GM21515 (cell line): Measurements from ENCODE around the gene AP5Z1.
"Not testable (repeated sequence)": the region's sequence is repeated elsewhere in the genome, so short reads cannot be mapped to it uniquely, and the experiment has no call there.

ENCODE experiments used
- ATAC-seq: cut with Tn5 transposase; IDR thresholded peaks from one replicate; pipeline ENCODE4 v1.9.1; 2021; ENCODE audit not compliant: unreplicated experiment

AP5Z1 gene

DNA sequence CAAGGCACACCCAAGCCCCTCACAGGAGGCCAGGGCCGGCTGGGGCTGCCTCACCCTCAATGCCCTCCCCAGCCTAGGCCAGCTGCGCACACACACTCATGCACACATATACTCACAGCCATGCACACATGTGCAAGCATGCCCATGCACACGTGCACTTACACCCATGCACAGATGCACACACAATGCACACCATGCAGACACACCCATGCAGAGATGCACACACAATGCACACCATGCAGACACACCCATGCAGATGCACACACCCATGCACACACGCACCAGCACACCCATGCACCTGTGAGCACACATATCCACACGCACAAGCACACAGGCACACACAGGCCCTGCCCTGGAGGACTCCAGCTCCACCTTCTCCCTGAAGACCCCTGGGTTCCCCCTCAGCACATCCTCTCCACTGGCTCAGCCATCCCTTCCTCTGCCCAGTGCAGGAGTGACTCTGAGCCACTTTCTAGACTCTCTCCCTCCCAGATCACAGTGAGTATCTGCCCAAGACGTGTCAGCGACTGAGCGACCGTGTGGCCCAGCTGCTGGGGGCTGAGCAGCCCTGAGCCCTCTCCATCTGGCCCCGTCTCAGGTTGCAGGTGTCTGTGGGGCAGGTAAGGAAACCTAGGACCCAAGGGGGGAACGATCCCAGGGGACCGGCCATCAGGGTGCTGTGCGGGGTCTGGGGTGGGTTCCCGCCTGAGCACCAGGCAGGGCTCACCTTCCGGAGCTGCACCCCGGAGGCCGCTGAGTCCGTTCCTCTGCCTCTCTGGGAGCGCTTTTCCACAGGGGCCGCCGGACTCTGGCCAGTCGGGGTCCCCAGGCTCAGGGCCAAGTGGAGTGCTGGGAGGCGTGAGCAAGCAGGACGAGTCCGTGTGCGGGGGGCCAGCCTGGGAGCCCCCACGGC lies 25.8 kb downstream of the AP5Z1 start:
- no peak for ATAC-seq

- ATAC-seq = no peak
Observed at GRCh38 chr7:4801839-4802231, 26.4 kb downstream of the AP5Z1 start.

GRCh38 chr7:4802577-4802976 lies 27.2 kb downstream of the AP5Z1 start:
- ATAC-seq = not testable (repeated sequence)

DNA sequence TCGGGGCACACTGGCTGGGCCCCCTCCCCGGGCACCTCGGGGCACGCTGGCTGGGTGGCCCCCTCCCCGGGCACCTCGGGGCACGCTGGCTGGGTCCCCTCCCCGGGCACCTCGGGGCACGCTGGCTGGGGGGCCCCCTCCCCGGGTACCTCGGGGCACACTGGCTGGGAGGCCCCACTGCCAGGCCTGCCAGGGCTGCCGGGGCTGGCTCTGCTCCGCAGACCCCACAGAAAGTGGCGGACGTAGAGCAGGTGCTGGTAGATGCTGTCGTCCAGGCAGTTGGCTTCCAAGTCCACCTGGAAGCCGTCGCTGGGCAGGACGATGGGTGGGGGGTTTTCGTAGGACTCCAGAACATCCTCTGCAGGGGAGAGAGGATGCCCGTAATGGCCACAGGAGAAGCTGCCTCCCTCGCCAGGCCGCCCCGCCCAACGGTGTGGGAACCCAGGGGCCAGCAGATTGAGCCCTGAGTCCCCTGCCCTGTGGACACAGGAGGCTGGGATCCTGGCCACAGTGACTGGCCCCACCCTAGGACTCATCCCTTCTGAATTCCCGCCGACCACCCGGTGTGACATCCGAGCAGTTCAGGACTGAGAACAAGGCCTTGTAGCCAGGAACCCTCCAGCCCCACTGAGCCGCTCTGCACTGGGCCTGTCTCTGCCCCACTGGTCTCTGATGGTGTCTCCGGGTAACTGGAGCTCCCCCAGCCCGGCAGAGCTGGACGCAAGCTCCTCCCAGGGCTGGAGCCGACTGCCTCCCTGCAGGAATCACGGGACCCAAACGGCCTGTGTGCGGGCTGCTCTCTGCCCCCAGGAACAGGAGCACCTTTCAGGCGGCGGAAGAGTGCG lies 28.2 kb downstream of the AP5Z1 start:
- no peak for ATAC-seq

- ATAC-seq = no peak
Observed at GRCh38 chr7:4805110-4805983, 29.9 kb downstream of the AP5Z1 start.

GRCh38 chr7:4805984-4806300 lies 30.5 kb downstream of the AP5Z1 start:
- ATAC-seq = no peak

DNA sequence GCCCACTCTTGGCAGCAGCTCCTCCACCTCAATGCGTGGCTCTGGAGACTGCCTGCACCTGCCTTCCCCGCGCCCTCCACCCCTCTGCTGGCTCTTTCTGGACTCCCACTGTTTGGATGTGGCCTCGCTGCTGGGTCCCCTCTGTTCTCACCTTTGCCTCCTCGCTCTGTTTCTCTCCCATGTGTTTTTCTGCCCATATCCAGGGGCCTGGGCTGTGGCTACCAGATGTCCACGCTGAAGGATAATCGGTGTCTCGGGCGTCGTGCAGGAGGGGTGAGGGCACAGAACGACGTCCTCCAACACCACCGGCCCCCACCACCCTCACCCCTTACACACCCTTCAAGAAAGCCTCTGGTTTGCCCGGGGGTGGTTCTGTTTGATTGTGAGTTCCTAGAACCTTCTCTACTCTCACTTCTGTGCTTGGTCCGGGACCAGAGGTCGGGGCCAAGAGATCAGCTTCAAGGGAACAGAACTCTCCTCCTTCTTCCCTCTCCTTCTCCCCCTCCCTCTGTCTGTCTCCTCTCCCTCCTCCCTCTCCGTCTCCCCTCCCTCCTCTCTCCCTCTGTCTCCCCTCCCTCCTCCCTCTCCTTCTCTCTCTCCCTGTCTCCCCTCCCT lies 31.7 kb downstream of the AP5Z1 start:
- ATAC-seq = no peak

DNA sequence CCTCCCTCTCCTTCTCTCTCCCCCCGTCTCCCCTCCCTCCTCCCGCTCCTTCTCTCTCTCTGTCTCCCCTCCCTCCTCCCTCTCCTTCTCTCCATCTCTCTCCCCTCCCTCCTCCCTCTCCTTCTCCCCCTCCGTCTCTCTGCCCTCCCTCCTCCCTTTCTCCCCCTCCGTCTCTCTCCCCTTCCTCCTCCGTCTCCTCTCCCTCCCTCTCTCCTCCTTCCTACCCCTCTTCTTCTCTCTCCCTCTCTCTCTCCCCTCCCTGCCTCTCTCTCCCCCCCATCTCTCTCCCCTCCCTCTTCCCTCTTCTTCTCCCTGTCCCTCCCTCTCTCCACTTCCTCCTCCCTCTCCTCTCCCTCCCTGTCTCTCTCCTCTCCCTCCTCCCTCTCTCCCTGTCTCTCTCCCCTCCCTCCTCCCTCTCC lies 32.2 kb downstream of the AP5Z1 start:
- no peak for ATAC-seq

DNA sequence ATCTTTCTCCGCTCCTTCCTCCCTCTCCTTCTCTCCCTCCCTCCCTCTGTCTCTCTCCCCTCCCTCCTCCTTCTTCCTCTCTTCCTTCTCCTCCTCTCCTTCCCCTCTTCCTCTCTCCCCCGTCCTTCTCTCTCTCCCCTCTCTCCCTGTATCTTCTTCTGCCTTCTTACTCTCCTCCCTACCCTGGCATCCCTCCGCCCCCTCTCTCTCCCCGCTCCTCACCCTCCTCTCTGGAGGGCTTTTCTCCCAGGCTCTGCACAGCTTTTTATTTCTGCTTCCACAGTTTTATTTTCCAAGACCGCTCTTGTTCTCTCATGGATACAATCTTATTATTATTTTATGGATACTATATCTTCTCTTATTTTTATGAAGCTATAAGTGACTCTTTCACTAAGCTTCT lies 32.6 kb downstream of the AP5Z1 start:
- ATAC-seq = no peak

GRCh38 chr7:4808565-4808964 lies 33.1 kb downstream of the AP5Z1 start:
- no peak for ATAC-seq

DNA sequence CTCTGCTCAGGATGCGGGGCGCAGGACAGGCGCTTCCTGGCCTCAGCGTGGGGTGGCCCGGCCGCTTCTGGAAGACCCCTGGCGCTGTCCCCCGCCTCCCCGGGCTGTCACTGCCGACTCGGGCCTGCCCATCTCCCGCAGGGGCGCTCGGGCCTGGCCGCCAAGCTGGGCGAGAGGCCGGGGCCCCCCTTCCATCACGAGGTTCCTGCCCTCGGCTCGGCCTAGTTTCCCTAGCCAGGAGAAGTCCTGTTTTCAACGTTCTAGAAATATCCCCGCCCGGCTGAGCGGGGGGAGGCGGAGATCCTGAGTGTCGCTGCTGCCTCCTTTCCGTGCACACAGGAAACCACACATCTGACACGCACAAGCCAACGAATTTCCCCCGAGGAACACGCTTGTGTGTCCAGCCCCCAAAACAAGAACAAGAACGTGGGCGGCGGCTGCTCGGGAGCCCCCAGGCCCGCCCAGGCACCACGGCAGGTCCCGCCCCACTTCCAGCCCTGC lies 33.7 kb downstream of the AP5Z1 start:
- no peak for ATAC-seq

GRCh38 chr7:4809666-4810065 lies 34.2 kb downstream of the AP5Z1 start:
- no peak for ATAC-seq

GRCh38 chr7:4814433-4814832 lies 39.0 kb downstream of the AP5Z1 start:
- ATAC-seq = no peak

- ATAC-seq = no peak
Observed at GRCh38 chr7:4815121-4815520, 39.7 kb downstream of the AP5Z1 start.

- ATAC-seq = no peak
Observed at GRCh38 chr7:4815609-4816418, 40.4 kb downstream of the AP5Z1 start.

- no peak for ATAC-seq
Observed at GRCh38 chr7:4816419-4817080, 41.1 kb downstream of the AP5Z1 start.

DNA sequence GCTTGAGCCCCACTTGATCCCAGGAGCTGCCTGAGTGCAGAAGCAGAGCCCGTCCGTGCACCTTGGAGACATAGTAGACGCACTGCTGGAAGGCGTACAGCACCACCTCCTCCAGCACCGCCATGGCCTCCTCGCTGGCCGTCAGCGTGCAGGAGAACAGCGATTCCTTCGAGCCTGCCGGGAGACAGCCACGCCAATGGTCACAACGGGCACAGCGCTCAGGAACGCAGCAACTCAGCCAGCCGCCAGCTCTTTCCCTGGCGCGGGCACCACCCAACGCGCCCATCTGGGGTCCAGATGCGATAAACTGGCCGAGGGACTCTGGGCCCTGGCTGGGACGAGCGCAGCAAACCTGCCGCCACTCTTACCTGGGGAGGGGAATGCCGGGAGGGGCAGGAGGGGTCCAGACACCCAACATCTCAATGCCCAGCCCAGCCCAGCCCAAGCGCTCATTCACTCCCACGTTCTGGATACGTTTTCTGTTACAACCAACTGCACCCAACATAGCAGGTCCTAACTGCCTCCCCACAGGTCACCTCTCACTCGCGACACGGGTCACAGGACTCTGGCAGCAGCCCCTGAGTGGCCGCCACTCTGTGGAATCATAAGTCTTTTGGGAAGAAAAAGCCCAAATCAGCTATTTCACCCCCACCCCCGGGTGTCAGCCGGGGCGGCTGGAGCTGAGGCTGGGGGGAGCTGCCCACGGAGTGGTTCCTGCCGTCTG lies 41.9 kb downstream of the AP5Z1 start:
- ATAC-seq = no peak

DNA sequence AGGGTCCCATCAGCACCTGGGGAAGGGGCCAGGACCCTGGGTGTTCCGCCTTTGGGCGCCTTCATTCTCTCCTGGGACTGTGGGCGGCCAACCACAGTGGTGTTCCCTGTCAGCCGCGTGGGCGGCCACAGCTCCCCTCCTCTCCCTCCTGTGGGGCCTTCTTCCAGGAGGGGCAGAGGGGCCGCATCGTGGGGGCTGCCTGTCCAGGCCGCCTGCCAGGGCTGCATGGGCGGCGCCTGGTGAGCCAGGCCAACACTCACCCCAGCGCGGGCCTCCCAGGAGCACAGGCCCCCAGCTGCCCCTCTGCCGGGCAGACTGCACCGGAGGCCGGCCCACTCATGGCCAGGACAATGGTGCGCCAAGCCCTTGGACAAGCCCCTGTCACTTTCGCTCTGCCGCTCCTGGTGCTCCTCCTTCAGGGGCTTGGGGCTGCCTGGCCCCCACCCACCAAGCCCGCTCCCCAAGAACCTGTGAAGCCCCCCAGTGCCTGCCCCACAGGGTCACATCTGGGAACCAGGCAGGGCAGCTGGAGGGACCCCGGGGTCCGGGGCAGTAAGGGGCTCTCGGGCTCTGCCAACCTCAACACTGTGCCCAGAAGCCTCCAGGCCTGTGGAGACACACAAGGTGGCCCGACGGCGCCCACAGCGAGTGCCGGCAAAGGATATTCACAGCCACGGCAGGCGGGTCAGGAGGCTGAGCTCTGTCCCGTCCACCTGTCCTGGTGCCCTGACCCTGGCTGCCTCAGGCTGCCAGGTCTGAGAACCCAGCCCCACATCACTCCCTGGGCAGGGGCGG lies 42.8 kb downstream of the AP5Z1 start:
- no peak for ATAC-seq
